Parathyroid adenoma (tissue), 2 donors: Measurements from ENCODE around the gene PDZD7.

Experiments
- H2AFZ ChIP-seq: fragments of 300-600 bp; sonication (generic); one replicate; pipeline ENCODE4 v1.7.0; 2017; ENCODE audit warnings: antibody characterized with exemption, mild to moderate bottlenecking
- H3K27ac ChIP-seq: fragments of 300-600 bp; sonication (generic); one replicate; pipeline ENCODE4 v1.7.0; 2017
- H3K27me3 ChIP-seq: fragments of 300-600 bp; sonication (generic); one replicate; pipeline ENCODE4 v1.7.0; 2017; ENCODE audit warnings: low read length; ENCODE audit not compliant: control insufficient read depth, insufficient read depth
- H3K36me3 ChIP-seq: fragments of 300-600 bp; sonication (generic); one replicate; pipeline ENCODE4 v1.7.0; 2017; ENCODE audit warnings: low read length; ENCODE audit not compliant: control insufficient read depth, insufficient read depth
- H3K4me1 ChIP-seq: fragments of 300-600 bp; sonication (generic); one replicate; pipeline ENCODE4 v1.7.0; 2017; ENCODE audit warnings: control low read depth
- H3K4me2 ChIP-seq: fragments of 300-600 bp; sonication (generic); one replicate; pipeline ENCODE4 v1.7.0; 2017; ENCODE audit warnings: low read length
- H3K4me3 ChIP-seq: fragments of 300-600 bp; sonication (generic); one replicate; pipeline ENCODE4 v1.7.0; 2017; ENCODE audit warnings: low read depth, low read length
- H3K79me2 ChIP-seq: fragments of 300-600 bp; sonication (generic); one replicate; pipeline ENCODE4 v1.7.0; 2017; ENCODE audit warnings: control low read depth
- H3K9ac ChIP-seq: fragments of 300-600 bp; sonication (generic); one replicate; pipeline ENCODE4 v1.7.0; 2017; ENCODE audit warnings: mild to moderate bottlenecking
- H3K9me3 ChIP-seq: fragments of 300-600 bp; sonication (generic); one replicate; pipeline ENCODE4 v1.7.0; 2017; ENCODE audit warnings: low read length; ENCODE audit not compliant: control insufficient read depth
- TF ChIP-seq, protein P1 (sequence below): fragments of 300-600 bp; sonication (generic); IDR thresholded peaks from one replicate; pipeline ENCODE4 v1.7.0; 2017; ENCODE audit warnings: antibody characterized with exemption, mild to moderate bottlenecking
- donor health status: primary hyperparathyroidism.

The PDZD7 gene

DNA sequence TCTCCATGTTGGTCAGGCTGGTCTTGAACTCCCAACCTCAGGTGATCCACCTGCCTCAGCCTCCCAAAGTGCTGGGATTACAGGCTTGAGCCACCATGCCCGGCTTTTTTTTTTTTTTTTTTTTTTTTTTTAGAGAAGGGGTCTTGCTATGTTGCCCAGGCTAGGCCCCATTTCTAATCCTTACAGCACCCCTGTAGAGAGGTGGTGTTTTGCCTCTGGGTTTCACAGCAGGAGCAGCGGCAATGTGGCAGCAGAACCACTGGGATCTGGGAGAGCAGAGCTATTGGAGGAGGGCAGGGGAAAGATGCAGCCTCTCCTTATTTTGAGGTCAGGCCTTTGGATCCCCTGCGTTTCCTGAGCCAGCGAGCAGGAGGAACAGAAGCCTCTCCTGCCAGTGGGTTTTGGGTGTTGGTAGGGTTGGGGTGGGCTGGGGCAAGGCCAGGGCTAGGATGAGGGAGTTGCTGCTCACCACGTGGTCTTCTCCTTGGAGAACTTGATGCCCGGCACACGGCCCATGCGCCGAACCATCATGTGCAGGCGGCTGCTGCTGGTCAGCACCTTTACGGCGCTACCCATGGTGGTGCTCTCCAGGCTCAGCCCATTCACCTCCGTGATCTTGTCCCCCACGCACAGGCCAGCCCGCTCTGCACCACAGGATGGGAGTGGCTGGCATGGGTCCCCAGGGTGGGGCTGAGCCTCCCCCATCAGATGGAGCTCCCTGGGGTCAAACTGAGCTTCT lies 7.8 kb downstream of the PDZD7 start:
- Histone ChIP-seq H2AFZ (no peak overlapping the region), H3K36me3 (no peaks in the 10 kb centered on the region), H3K27ac (no peak overlapping the region), H3K4me3 (no peak overlapping the region), H3K9me3 (no peaks in the 10 kb centered on the region), H3K79me2 (no peaks in the 10 kb centered on the region), H3K27me3 (no peaks in the 10 kb centered on the region), H3K4me1 (no peaks in the 10 kb centered on the region), H3K4me2 (no peak overlapping the region), H3K9ac (no peak overlapping the region)
- TF ChIP-seq, protein P1, sequence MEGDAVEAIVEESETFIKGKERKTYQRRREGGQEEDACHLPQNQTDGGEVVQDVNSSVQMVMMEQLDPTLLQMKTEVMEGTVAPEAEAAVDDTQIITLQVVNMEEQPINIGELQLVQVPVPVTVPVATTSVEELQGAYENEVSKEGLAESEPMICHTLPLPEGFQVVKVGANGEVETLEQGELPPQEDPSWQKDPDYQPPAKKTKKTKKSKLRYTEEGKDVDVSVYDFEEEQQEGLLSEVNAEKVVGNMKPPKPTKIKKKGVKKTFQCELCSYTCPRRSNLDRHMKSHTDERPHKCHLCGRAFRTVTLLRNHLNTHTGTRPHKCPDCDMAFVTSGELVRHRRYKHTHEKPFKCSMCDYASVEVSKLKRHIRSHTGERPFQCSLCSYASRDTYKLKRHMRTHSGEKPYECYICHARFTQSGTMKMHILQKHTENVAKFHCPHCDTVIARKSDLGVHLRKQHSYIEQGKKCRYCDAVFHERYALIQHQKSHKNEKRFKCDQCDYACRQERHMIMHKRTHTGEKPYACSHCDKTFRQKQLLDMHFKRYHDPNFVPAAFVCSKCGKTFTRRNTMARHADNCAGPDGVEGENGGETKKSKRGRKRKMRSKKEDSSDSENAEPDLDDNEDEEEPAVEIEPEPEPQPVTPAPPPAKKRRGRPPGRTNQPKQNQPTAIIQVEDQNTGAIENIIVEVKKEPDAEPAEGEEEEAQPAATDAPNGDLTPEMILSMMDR = no peak

DNA sequence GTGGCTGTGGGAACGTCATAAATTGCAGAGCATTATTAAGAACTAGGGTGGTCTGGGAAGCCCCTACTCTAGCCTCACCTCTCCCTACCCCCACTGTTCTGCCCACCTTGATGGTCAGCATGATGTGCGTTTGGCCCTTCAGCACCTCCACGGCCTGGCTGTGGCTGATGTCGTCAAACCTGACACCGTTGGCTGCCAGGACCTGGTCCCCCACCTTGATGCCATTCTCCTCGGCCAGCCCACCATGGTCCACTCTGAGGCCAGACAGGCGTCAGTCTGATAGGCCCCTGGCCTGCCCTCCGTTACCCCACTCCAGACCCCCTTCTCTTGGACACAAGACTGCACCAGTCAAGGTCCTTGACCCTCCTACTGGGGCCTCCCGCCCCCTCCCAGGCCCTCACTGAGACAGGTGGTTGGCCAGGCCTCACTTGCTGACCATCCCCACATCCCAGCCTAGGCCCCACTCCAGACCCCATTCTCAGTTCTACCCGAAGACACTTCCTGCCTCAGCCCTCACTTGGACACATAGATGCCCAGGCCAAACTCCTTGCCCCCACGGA lies 9.2 kb downstream of the PDZD7 start:
- TF ChIP-seq, protein P1 = no peak
- H3K27me3 ChIP-seq = no peaks in the 10 kb centered on the region
- no peak overlapping the region for H2AFZ ChIP-seq
- H3K4me1 ChIP-seq = no peaks in the 10 kb centered on the region
- no peaks in the 10 kb centered on the region for H3K36me3 ChIP-seq
- H3K79me2 ChIP-seq = no peaks in the 10 kb centered on the region
- H3K27ac ChIP-seq = no peak overlapping the region
- no peak overlapping the region for H3K4me2 ChIP-seq
- no peak overlapping the region for H3K9ac ChIP-seq
- H3K4me3 ChIP-seq = no peak overlapping the region
- no peaks in the 10 kb centered on the region for H3K9me3 ChIP-seq

DNA sequence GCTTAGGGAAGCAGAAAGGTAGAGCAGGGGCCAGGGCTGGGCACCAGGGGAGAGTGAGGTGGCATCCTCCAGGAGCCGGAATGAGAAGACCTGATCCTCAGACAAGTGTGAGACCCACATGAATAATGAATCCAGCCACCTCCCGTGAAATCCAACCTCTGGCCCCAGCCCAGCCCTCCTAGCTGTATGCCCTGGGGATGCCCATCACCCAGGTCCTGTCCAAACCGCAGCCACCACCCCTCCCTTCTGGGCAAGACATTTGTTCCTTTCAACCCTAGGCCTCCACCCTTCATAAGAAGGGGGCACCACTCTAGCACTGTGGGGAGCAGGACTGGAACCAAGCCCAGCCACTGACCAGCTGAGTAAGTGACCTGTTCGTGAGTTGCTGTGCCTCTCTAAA lies 9.7 kb downstream of the PDZD7 start:
- Histone ChIP-seq H3K36me3 (no peaks in the 10 kb centered on the region), H3K79me2 (no peaks in the 10 kb centered on the region), H3K4me1 (no peaks in the 10 kb centered on the region), H3K9ac (no peak overlapping the region), H3K4me3 (no peak overlapping the region), H3K27ac (no peak overlapping the region), H2AFZ (no peak overlapping the region), H3K27me3 (no peaks in the 10 kb centered on the region), H3K4me2 (no peak overlapping the region), H3K9me3 (no peaks in the 10 kb centered on the region)
- TF ChIP-seq, protein P1 = no peak

DNA sequence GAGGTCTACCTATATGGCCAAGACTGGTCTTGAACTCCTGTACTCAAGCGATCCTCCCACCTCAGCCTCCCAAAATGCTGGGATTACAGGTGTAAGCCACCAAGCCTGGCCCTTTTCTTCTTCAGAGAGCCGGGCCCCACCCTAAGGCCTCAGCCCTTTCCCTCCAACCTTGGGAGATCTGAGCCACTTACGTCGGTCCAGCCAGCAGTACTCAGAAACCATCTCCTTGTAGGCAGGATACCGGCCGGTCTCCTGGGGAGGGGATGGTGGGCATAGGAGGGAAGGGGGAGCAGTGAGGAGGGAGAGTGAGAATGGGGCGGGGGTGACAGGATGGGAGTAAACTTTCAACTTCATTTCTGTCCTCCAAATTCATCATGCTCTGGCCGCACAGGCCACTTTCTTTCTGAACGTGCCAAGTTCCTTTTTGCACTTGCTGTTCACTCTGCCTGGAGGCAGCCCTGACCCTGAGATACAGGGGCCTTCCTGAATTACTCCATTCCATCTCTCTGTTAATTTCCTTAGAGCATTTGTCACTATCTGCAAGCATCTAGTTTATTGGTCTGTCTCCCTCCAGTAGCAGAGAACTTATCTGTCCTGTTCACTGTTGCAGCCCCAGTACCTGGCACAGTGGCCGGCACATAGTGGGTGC lies 10.4 kb downstream of the PDZD7 start:
- no peaks in the 10 kb centered on the region for H3K4me1 ChIP-seq
- no peak overlapping the region for H3K4me2 ChIP-seq
- H3K79me2 ChIP-seq = no peaks in the 10 kb centered on the region
- H3K27me3 ChIP-seq = no peaks in the 10 kb centered on the region
- no peak overlapping the region for H3K27ac ChIP-seq
- H3K36me3 ChIP-seq = no peaks in the 10 kb centered on the region
- TF ChIP-seq, protein P1 = no peak
- no peak overlapping the region for H3K9ac ChIP-seq
- no peak overlapping the region for H3K4me3 ChIP-seq
- no peaks in the 10 kb centered on the region for H3K9me3 ChIP-seq
- H2AFZ ChIP-seq = no peak overlapping the region
